HUDEP-2 (cell line): ENCODE data around the gene SULT2B1.
"Not testable (repeated sequence)": the region's sequence is repeated elsewhere in the genome, so short reads cannot be mapped to it uniquely, and the experiment has no call there.

ENCODE experiments used
- DNase-seq, 76 experiments: peaks; one replicate each; lab custom pipeline; 2025; ENCODE audit not compliant: unreplicated experiment in 76 of 76; lab: John Stamatoyannopoulos, UW

Gene SULT2B1

GRCh38 chr19:48617146-48617937, 65.4 kb downstream of the SULT2B1 start:
- no peak for DNase-seq

- DNase-seq: peak in 3 of 76 experiments; percentile 28 to 63 (median 39)
Observed at GRCh38 chr19:48618278-48618915, 66.4 kb downstream of the SULT2B1 start.

- peak; percentile 88 to 100 (median 100) for DNase-seq
Observed at GRCh38 chr19:48618916-48619691, 67.1 kb downstream of the SULT2B1 start, which contains the start of the genes RPL18 and SPHK2. TSS of gene RPL18 (minus strand) at chr19:48619178. CDS start at chr19:48619143, 35 bp downstream. TSS of gene SPHK2 (plus strand) at chr19:48619506. CDS start at chr19:48620515, 1,009 bp downstream.

- DNase-seq: peak in 19 of 76 experiments; percentile 17 to 51 (median 34)
Observed at GRCh38 chr19:48619692-48620585, 68.0 kb downstream of the SULT2B1 start.

GRCh38 chr19:48623556-48624066, 71.6 kb downstream of the SULT2B1 start:
- DNase-seq: peak in 18 of 76 experiments; percentile 14 to 60 (median 39)

- DNase-seq: peak in 74 of 76 experiments; percentile 50 to 100 (median 99)
Observed at GRCh38 chr19:48624067-48624594, 72.2 kb downstream of the SULT2B1 start.

GRCh38 chr19:48624791-48625723, 73.1 kb downstream of the SULT2B1 start:
- DNase-seq: no peak

GRCh38 chr19:48625891-48626327, 73.9 kb downstream of the SULT2B1 start:
- no peak for DNase-seq

- DNase-seq: no peak
Observed at GRCh38 chr19:48627201-48627864, 75.4 kb downstream of the SULT2B1 start.

- no peak for DNase-seq
Observed at GRCh38 chr19:48627865-48628314, 75.9 kb downstream of the SULT2B1 start.

GRCh38 chr19:48628486-48629296, 76.7 kb downstream of the SULT2B1 start:
- no peak for DNase-seq

- no peak for DNase-seq
Observed at GRCh38 chr19:48629297-48629598, 77.3 kb downstream of the SULT2B1 start.

- peak in 70 of 76 experiments; percentile 52 to 88 (median 78) for DNase-seq
Observed at GRCh38 chr19:48629599-48630295, 77.8 kb downstream of the SULT2B1 start.

GRCh38 chr19:48630296-48631063, 78.5 kb downstream of the SULT2B1 start:
- DNase-seq: peak in 74 of 76 experiments; percentile 57 to 95 (median 85)

GRCh38 chr19:48631225-48631624, 79.3 kb downstream of the SULT2B1 start:
- no peak for DNase-seq

GRCh38 chr19:48632286-48632685, 80.3 kb downstream of the SULT2B1 start:
- not testable (repeated sequence) for DNase-seq
